Activated CD4-positive, CD25-positive, alpha-beta regulatory T cell (primary cell): Measurements from ENCODE around the gene VSTM5.

Source experiments
- DNase-seq, 4 experiments: peaks; one replicate each; lab custom pipeline; 2025; lab: John Stamatoyannopoulos, UW

VSTM5 gene

GRCh38 chr11:93842461-93842860 lies 8.0 kb downstream of the VSTM5 start:
- DNase-seq = no peak

- DNase-seq = no peak
Measured at GRCh38 chr11:93842034-93842433, 8.4 kb downstream of the VSTM5 start.

DNA sequence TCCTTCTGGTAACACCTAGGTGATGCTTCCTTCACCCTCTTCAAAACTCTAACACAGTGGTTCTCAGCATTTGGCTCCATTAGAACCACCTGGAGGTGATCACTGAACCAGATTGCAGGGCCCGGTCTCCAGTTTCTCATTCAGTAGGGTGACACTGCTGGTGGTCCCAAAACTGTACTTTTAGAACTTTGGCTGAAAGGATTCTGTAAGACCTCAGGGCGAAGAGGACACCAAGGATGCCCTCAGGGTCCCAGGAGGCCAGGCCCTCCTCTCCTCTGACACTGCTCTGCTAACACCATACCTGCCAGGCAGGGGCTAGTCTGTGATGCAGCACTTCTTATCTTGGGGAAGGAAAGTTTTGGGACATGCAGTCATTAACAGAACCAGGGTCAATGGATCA lies 9.0 kb downstream of the VSTM5 start:
- no peak for DNase-seq

- no peak for DNase-seq
Measured at GRCh38 chr11:93840981-93841380, 9.4 kb downstream of the VSTM5 start.

DNA sequence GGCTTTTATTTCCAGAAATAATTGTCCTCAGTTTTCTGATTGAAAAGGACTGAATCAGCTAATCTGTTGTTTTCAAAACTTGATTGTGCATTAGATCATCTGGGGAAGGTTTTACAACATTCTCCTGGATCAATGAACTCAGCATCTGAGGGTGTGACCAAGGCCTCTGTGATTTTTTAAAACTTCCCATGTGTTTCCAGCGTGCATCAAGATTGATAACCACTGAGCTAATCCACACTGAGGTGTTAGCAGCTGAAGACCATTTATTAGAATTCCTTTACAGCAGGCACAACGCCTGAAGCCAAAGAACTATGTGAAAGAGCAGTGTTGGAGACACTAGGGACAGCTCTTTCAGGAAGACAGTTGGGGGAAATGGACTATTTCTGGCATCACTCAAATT lies 10.2 kb downstream of the VSTM5 start:
- no peak for DNase-seq

GRCh38 chr11:93838967-93839366 lies 11.5 kb downstream of the VSTM5 start:
- DNase-seq = no peak

- no peak for DNase-seq
Measured at GRCh38 chr11:93832780-93833179, 17.6 kb downstream of the VSTM5 start.

DNA sequence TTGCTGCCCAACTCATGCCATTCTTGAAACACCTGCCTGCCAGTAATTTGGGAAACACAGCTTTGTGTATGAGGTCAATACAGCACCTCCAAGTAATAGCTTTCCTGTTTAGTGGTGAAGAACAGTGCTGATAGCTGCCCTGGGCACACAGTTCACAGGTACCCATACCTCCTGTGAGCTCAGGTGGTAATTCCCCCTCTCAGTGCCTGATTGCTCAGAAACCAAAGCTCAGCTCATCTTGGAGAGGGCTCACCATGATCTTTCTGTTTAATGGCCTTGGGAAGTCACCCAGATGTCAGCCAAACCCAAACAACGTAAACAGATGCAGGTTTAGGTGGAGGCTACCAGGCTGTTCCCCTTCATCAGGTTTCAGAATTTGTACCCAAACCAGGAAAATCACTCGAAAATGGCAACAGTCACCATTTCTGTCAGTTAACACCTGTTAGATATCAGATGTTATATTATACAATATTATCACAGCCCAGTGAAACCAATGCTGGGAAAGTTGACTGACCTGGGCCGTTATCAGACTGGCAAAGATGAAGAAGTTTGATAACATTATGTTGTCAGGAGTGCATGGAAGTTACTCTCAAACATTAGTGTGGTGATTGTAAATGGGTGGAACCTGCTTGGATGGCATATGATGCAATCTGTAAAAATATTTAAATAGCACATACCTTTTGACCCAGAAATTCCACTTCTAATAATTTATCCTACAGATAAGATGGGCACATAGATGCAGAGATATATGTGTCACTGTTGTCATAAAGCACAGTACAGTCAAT lies 18.9 kb downstream of the VSTM5 start:
- DNase-seq = no peak

GRCh38 chr11:93829598-93829997 lies 20.8 kb downstream of the VSTM5 start:
- no peak for DNase-seq

GRCh38 chr11:93827363-93827762 lies 23.1 kb downstream of the VSTM5 start:
- DNase-seq = no peak

DNA sequence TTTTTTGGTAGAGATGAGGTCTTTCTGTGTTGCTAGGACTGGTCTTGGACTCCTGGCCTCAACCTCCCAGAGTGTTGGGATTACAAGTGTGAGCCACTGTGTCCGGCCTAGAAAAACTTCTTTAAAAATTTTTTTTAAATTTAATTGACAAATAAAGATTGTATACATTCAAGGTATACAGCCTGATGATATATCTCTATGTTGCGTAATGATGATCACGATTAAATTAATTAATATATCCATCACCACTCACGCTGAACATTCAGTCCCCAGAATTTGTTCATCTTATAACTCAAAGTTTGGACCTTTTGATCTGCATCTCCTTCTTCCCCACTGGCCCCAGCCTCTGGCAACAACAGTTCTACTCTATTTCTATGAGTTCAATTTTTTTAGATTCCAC lies 27.2 kb downstream of the VSTM5 start:
- DNase-seq = no peak

DNA sequence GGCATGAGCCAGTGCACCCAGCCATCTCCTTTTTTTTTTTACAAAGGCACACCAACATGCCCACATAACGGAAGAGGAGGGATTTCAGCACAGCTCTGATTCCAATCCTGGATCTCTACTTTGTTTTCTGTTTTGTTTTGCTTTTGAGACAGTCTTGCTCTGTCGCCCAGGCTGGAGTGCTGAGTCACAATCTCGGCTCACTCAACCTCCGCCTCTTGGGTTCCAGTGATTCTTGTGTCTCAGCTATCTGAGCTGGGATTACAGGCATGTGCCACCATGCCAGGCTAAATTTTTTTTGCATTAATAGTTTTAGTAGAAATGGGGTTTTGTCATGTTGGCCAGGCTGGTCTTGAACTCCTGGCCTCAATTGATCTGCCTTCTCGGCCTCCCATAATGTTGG lies 28.1 kb downstream of the VSTM5 start:
- no peak for DNase-seq

- DNase-seq = no peak
Measured at GRCh38 chr11:93821617-93822016, 28.8 kb downstream of the VSTM5 start.

- no peak for DNase-seq
Measured at GRCh38 chr11:93820847-93821246, 29.6 kb downstream of the VSTM5 start.

DNA sequence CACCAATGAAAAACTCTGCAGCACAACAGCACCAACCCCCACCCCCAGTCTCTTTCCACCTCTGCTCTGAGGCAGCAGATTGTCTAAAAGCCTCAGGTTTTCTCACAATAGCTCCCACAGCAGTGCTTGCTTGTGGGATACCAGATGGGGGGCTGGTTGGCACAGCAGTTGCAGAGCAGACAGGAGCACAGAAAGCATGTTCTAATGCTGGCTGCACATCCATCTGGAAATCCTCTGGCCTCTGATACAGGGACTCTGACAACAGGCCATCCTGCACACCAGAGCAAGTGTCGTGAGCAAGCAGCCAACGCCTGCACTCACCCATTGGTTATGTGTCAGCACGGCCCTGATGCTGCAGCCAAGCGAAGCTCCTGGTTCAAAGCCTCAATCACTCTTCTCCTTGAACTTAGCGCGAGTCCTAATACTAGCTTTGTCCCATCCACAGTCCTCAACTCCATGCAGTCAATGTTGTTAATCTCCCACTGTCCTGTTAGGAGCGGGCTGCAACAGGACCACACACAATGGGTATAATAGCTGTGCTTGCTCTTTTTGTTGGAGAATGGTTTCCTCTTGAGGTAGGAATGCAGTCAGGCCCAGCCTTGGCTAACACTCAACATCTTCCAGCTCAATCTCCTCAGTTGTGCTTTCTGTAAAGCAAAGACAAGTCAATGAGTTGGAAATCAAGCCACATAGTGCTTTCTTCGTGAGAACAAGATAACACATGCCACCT lies 30.3 kb downstream of the VSTM5 start:
- DNase-seq = no peak

DNA sequence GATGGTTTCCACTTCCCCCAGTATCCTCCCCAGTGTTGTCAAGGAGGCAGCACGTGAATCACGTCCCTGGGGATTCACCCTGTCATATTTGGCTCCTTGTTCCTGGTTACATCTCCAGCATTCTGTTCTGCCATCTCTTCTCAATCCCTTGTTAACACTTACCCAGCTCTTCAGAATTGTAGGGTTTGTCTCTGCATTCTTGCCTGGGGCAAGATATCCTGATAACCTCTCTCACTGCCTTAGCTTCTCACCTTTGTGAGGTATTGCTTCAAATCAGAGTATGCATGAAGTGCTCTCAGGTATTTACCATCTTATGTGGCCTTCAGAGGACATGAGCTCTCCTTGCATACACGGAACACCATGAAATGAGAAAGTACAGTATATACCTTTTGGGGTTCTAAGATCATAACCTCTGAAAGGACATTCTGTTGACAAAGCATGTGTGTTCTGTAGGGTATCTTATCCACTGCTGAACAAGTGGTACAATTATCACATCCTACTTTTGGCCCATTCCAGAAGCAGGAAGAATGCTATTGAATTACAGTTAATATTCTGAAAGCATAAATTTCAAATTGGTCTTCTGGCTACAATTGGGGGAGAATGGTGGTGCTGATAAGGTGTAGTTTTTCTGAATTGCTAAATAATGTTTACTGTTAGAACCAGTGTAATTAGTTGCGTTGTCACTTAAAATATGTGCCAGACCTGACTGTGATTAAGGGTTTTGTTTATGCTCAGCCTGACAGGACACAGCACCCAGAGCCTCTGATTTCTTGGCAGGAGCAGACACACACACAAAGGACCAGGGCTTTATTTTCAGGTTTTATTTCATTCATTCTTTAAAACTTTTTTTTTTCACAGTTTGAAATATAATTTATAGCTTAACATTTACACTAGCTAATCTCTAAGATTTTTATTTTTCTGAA lies 32.7 kb downstream of the VSTM5 start:
- no peak for DNase-seq

GRCh38 chr11:93814966-93815633 lies 35.3 kb downstream of the VSTM5 start:
- no peak for DNase-seq

DNA sequence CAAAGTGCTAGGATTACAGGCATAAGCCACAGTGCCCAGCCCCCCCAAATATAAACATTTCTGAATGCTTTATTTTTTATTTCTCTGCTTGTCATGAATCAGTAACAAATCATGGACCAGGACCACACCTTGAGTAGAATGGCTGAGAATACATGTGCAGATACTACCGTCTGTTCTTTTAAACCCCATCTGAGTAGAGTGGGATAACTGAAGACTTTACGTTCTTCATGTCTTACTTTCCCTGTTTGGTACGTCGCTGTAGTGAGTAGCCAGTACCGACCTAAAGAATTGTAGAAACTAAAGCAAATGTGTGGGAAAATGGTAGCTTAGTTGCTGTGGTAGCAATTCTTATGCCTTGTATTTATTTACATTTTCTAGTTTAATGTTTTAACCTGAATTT lies 36.4 kb downstream of the VSTM5 start:
- DNase-seq = no peak

DNA sequence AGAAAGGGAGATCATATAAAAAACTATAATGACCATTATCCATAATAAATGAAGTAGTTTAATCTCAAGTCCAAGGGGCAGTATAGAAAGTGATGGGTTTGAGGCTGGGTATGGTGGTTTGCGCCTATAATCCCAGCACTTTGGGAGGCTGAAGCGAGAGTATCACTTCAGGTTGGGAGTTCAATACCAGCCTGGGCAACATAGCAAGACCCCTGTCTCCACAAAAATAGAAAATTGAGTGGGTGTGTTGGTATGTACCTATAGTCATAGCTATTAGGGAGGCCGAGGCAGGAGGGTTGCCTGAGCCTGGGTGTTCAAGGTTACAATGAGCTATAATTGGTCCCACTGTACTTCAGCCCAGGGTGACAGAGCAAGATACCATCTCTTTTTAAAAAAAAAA lies 42.4 kb downstream of the VSTM5 start:
- DNase-seq = no peak

- no peak for DNase-seq
Measured at GRCh38 chr11:93804879-93805278, 45.5 kb downstream of the VSTM5 start.

DNA sequence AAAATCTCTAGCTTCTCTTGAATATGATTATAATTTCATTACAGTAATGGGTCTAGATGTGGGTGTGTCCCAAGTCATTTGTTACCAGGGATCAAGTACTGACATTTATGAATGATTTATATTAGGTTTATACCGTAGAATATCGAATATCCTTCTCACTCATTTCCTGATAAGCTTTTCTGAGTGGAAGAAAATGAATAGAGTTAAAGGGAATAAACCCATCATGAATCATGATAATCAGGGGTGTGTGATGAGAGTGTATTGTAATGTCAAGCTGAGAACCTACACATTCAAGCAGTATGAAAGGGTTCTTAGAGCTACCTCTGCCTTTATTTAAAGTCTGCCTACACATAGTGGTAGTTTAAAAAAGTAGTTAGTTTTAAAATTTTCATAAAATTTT lies 49.1 kb downstream of the VSTM5 start:
- DNase-seq = no peak
